Panc1 (cell line): Measurements from ENCODE around the gene TMEM163. TPM values are rescaled to one million over a fixed set of nuclear protein-coding genes. Genes with fewer than 3 reads are reported as not detected.

ENCODE experiments used
- ATAC-seq: fragments of 200-7000 bp; cut with Tn5 transposase; 2 replicates; pipeline ENCODE4 v1.9.1; 2020; ENCODE audit warnings: mild to moderate bottlenecking, moderate library complexity
- BruUV-seq: library from RNA; stranded (reverse); fragments of 400-500 nt; replicated peaks from 2 replicates; lab custom pipeline; 2021; lab: Mats Ljungman, UMichigan
- CTCF ChIA-PET: fragments of 300-600 bp; sonication (Branson Sonifier 250); formaldehyde crosslinking; loops from one replicate; lab custom pipeline; 2022; ENCODE audit warnings: antibody characterized with exemption; lab: Charles Lee
- POLR2A ChIA-PET: fragments of 300-600 bp; sonication (Branson Sonifier 250); formaldehyde crosslinking; loops from one replicate; lab custom pipeline; 2022; ENCODE audit warnings: antibody characterized with exemption; lab: Charles Lee
- DNase-seq: peaks from one replicate; pipeline ENCODE4 v3.0.0-alpha.2; 2010; ENCODE audit warnings: low read depth, low spot score
- H3K27ac ChIP-seq: 2 replicates; pipeline ENCODE4 v1.5.1; 2011; ENCODE audit warnings: mild to moderate bottlenecking, low read length, inconsistent platforms
- H3K27me3 ChIP-seq: fragments of 200-500 bp; sonication (Bioruptor generic); 2 replicates; pipeline ENCODE4 v1.6.0; 2014; ENCODE audit warnings: low read length, inconsistent platforms; ENCODE audit not compliant: control insufficient read depth, insufficient read depth
- H3K36me3 ChIP-seq: fragments of 200-500 bp; sonication (Bioruptor generic); 2 replicates; pipeline ENCODE4 v1.5.1; 2014; ENCODE audit warnings: inconsistent platforms, mild to moderate bottlenecking, low read length, moderate library complexity; ENCODE audit not compliant: control insufficient read depth, insufficient read depth
- H3K4me1 ChIP-seq: 2 replicates; pipeline ENCODE4 v1.5.1; 2011; ENCODE audit warnings: inconsistent platforms, mild to moderate bottlenecking, low read length, moderate library complexity; ENCODE audit not compliant: control insufficient read depth, insufficient read depth
- H3K4me3 ChIP-seq, 2 experiments: 2 replicates each; pipeline ENCODE4 v1.5.1; 2011 to 2012; ENCODE audit warnings: low read depth in 2 of 2, low read length in 2 of 2, mild to moderate bottlenecking in 2 of 2, inconsistent platforms in 1 of 2, moderate library complexity in 1 of 2
- H3K9me3 ChIP-seq: fragments of 200-500 bp; sonication (Bioruptor generic); 2 replicates; pipeline ENCODE4 v1.5.1; 2014; ENCODE audit warnings: low read depth, mild to moderate bottlenecking, inconsistent platforms, low read length, moderate library complexity; ENCODE audit not compliant: control insufficient read depth, insufficient read depth
- POLR2AphosphoS5 ChIP-seq: IDR thresholded peaks from 2 replicates; pipeline ENCODE4 v1.6.1; 2012; ENCODE audit warnings: mild to moderate bottlenecking, low read depth, low read length, moderate library complexity
- SIN3A ChIP-seq: IDR thresholded peaks from 2 replicates; pipeline ENCODE4 v1.6.1; 2012; ENCODE audit warnings: low read depth, mild to moderate bottlenecking, low read length, moderate library complexity, borderline replicate concordance; ENCODE audit not compliant: insufficient read depth
- TCF7L2 ChIP-seq: IDR thresholded peaks from 2 replicates; pipeline ENCODE4 v1.6.1; 2011; ENCODE audit warnings: mild to moderate bottlenecking, low read depth, low read length, inconsistent platforms
- in situ Hi-C: cut with HindIII; loops from 2 replicates; pipeline ENCODE4 v1.10.0; 2016; ENCODE audit warnings: low sequenced_read_pairs, low pct_unique_long_range_greater_than_20kb
- intact Hi-C: fragments of 100-400 bp; cut with micrococcal nuclease; formaldehyde crosslinking; loops from one replicate; pipeline ENCODE4 v1.10.0; 2022; ENCODE audit not compliant: unreplicated experiment
- total RNA-seq: library from RNA; stranded (reverse); gene quantifications from one replicate; pipeline ENCODE4 v1.2.1, GENCODE V29; 2021; ENCODE audit not compliant: unreplicated experiment
- TF ChIP-seq, protein P1 (sequence below), 2 experiments: IDR thresholded peaks; 2 replicates each; pipeline ENCODE4 v1.6.1; 2011 to 2012; ENCODE audit warnings: low read depth in 2 of 2, control low read depth in 1 of 2, low read length in 1 of 2, mild to moderate bottlenecking in 1 of 2, moderate library complexity in 1 of 2; ENCODE audit not compliant: insufficient read depth in 1 of 2
- TF ChIP-seq, protein P2 (sequence below): fragments of 450-650 bp; IDR thresholded peaks from 2 replicates; pipeline ENCODE4 v1.5.1; 2017; ENCODE audit warnings: mild to moderate bottlenecking

The TMEM163 gene
- total RNA-seq, 1 experiment from 2014 or later: not detected

DNA sequence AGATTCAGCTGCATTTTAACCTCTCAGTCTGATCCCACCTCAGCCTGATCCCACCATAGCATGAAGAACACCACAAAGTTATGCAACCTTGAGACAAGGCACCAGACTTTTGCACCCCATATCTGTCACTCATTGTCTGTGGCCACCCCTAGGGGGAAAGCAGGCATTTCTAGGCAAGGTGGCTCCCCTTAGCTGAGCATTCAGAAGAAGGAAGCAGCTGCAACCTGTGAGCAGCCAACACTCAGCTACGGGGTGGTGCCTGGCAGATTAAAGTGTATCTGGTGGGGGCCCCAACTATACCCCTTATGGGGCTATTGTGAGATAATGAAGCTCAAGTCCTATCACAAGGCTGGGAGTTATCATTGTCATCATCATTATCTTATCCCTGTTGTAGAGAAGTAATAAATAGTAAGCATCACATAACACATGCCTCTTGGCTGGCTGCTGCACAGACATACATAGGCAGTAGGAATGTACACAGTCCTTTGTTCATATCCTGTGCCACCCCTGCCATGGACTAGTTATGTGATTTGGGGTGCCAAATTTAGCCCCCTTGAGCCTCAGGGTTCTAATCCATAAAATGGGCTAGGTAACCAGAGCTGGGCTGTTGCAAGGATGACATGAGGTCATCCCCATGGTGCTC lies 20.6 kb upstream of the TMEM163 start:
- in situ Hi-C loops (no loop called here), intact Hi-C loops (no loop called here)
- CTCF ChIA-PET: no interaction called here
- no peaks in the 10 kb centered on the region for H3K36me3 ChIP-seq
- no peak overlapping the region for H3K27ac ChIP-seq
- 0 out of 2 replicates have a peak, but pooled peaks cover 2% of the 10 kb centered on the region for H3K27me3 ChIP-seq
- no peaks in the 10 kb centered on the region for H3K4me1 ChIP-seq
- no TSS peak for BruUV-seq
- DNase-seq: no peak
- no peak overlapping the region for H3K4me3 ChIP-seq
- TF ChIP-seq TCF7L2 (no peak), SIN3A (no peak), POLR2AphosphoS5 (no peak)
- TF ChIP-seq, protein P1, sequence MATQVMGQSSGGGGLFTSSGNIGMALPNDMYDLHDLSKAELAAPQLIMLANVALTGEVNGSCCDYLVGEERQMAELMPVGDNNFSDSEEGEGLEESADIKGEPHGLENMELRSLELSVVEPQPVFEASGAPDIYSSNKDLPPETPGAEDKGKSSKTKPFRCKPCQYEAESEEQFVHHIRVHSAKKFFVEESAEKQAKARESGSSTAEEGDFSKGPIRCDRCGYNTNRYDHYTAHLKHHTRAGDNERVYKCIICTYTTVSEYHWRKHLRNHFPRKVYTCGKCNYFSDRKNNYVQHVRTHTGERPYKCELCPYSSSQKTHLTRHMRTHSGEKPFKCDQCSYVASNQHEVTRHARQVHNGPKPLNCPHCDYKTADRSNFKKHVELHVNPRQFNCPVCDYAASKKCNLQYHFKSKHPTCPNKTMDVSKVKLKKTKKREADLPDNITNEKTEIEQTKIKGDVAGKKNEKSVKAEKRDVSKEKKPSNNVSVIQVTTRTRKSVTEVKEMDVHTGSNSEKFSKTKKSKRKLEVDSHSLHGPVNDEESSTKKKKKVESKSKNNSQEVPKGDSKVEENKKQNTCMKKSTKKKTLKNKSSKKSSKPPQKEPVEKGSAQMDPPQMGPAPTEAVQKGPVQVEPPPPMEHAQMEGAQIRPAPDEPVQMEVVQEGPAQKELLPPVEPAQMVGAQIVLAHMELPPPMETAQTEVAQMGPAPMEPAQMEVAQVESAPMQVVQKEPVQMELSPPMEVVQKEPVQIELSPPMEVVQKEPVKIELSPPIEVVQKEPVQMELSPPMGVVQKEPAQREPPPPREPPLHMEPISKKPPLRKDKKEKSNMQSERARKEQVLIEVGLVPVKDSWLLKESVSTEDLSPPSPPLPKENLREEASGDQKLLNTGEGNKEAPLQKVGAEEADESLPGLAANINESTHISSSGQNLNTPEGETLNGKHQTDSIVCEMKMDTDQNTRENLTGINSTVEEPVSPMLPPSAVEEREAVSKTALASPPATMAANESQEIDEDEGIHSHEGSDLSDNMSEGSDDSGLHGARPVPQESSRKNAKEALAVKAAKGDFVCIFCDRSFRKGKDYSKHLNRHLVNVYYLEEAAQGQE (IDR thresholded peaks at IDR 0.05; ENCODE audit: insufficient read depth in 1 of 2, low read depth in 2 of 2, low read length in 1 of 2): no peak
- TF ChIP-seq, protein P2, sequence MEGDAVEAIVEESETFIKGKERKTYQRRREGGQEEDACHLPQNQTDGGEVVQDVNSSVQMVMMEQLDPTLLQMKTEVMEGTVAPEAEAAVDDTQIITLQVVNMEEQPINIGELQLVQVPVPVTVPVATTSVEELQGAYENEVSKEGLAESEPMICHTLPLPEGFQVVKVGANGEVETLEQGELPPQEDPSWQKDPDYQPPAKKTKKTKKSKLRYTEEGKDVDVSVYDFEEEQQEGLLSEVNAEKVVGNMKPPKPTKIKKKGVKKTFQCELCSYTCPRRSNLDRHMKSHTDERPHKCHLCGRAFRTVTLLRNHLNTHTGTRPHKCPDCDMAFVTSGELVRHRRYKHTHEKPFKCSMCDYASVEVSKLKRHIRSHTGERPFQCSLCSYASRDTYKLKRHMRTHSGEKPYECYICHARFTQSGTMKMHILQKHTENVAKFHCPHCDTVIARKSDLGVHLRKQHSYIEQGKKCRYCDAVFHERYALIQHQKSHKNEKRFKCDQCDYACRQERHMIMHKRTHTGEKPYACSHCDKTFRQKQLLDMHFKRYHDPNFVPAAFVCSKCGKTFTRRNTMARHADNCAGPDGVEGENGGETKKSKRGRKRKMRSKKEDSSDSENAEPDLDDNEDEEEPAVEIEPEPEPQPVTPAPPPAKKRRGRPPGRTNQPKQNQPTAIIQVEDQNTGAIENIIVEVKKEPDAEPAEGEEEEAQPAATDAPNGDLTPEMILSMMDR: no peak
- H3K9me3 ChIP-seq: no peaks in the 10 kb centered on the region
- no peak for ATAC-seq
- POLR2A ChIA-PET: no interaction called here

DNA sequence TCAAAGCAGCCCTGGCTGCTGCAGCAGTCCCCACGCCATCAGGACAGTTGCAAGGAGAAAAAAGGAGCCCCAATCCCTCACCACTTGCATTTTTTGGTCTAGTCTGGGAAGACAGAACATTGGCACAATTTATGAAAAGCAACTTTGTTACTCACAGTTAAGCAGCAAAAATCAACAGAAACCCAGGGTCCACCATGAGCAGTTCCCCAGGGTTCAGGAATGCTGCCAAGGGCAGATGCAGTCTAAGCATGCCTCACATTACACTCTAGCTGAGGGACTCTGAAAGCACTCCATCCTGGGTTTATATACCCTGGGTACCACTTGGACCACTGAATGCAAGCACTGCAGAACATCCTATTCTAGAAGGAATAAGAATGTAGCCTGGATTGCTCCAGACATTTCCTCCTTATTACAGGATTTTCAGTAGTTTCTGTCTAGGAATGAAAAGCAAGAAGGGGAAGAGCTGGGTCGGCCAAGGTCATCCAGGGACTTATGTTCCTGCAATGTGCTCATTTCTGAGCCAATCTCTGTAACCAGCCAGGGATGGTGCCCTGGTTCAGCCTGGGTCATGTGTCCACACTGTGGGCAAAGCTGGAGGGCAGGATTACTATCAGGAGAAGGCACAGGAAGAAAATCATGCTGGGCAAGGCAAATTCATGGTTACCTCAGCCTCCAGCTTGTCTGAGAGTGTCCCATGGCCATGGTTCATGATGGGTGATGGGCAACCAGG lies 19.5 kb upstream of the TMEM163 start:
- Histone ChIP-seq H3K9me3 (no peaks in the 10 kb centered on the region), H3K4me3 (no peak overlapping the region), H3K27me3 (0 out of 2 replicates have a peak, but pooled peaks cover 2% of the 10 kb centered on the region), H3K27ac (no peak overlapping the region), H3K4me1 (no peaks in the 10 kb centered on the region), H3K36me3 (no peaks in the 10 kb centered on the region)
- DNase-seq (no peak), ATAC-seq (no peak)
- in situ Hi-C loops (no loop called here), intact Hi-C loops (no loop called here)
- ChIA-PET CTCF (interaction anchor here (0.5 kb wide), 1 partner anchor 100 kb away, joined by 4 read pairs; the partner anchor contains the start of gene ACMSD), POLR2A (no interaction called here)
- no TSS peak for BruUV-seq
- TF ChIP-seq, protein P2: no peak
- TF ChIP-seq TCF7L2: no peak
- no peak for TF ChIP-seq SIN3A
- TF ChIP-seq, protein P1 (IDR thresholded peaks at IDR 0.05; ENCODE audit: insufficient read depth in 1 of 2, low read depth in 2 of 2, low read length in 1 of 2): no peak
- TF ChIP-seq POLR2AphosphoS5: no peak
